GM21381 (cell line): ENCODE data around the gene MAN2B1.
"Not testable (repeated sequence)": the region's sequence is repeated elsewhere in the genome, so short reads cannot be mapped to it uniquely, and the experiment has no call there.

Experiments
- ATAC-seq: cut with Tn5 transposase; IDR thresholded peaks from one replicate; pipeline ENCODE4 v1.9.1; 2021; ENCODE audit warnings: mild to moderate bottlenecking, moderate library complexity; ENCODE audit not compliant: unreplicated experiment

MAN2B1 gene

DNA sequence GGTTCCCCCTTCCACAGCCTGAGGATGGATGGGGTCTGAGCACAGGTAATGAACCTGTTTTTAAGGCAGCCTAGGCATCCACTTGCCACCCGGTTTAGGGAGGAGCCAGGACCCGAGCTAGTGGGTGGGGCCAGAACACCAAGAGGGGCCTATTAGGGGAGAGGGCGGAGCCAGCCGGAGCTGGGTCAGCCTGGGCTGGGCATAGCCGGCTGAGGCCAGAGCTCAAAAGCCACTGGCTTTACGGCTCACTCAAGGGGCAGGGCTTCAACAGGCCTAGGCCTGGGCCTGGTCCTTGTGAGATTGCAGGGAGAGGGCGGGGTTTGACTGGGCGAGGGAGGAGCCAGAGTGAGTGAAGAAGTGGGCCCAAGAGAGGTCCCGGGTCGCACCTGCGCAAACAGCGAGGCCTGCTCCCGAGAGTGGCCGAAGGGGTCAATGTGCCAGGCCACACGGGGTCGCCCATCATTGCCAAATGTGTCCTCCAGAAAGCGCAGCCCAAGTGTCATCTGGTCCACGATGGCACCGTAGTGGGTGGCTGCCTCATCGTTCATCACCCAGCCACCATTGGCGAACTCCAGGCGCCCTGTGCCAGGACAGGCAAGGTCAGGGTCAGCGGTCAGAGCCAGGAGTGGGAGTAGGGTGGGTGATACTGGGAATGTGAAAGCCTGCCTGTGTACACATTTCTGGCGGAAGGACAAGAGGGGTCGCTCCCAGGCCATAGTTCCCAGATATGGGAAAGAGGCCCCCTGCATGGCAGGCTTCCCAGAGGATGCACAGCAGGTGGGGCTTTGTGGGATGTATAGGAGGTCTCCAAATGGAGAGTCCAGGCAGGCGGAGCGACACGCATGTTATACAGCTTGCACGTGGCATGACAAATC is 1.9 kb downstream of the MAN2B1 start:
- no peak for ATAC-seq

DNA sequence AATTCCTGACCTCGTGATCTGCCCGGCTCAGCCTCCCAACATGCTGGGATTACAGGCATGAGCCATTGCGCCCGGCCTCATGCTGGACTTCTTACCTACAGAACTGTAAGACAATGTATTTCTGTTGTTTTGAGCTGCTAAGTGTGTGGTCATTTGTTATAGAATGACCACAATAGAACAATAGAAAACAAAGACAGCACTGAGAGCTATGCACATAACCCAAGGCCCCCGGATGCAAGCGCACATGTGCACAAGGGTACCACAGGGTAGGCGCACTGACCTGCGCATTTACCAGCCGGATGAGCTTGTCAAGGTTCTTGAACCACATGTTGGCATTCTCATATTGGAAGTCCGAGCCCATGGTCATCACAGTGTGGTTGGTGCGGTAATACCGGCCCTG is 5.6 kb downstream of the MAN2B1 start:
- no peak for ATAC-seq

GRCh38 chr19:12657966-12658365 is 8.6 kb downstream of the MAN2B1 start:
- ATAC-seq = no peak

- ATAC-seq = no peak
Measured at GRCh38 chr19:12656899-12657571, 9.5 kb downstream of the MAN2B1 start.

- ATAC-seq = no peak
Measured at GRCh38 chr19:12655546-12655945, 11.0 kb downstream of the MAN2B1 start.

DNA sequence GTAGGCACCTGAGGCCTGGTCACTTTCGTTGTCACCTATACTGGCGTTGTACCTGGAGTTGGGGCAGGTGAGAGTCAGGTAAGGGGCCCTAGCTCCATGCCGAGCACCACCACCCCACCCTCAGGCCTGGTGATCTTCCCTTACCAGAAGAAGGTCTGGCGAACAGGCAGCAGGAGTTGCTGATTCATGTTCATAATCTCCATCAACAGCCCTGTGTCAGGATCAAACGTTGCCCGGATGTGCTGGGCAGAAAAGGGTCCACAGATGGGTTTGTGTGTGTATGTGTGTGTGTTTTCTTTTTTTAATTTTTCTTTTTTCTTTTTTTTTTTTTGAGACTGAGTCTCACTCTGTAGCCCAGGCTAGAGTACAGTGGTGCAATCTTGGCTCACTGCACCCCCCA is 14.3 kb downstream of the MAN2B1 start:
- ATAC-seq = no peak

DNA sequence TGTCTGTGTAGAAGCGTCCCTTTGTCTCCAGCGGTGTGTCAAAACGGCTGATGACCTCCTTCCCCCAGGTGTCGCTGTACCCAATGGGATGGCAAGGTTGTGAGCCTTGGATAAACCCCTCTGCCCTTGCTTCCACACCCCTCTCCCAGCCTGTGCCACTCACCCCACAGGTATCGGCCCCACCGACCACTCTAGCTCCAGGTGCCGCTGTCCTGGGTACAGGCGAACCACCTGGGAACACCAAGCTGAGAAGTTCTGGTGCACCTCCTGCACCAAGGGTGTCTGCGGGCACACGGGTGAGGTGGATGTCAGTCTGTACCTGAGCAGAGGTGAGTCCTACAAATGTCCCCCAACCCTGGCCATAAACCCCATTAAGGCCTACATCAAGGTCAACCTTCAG is 16.6 kb downstream of the MAN2B1 start:
- ATAC-seq = no peak

DNA sequence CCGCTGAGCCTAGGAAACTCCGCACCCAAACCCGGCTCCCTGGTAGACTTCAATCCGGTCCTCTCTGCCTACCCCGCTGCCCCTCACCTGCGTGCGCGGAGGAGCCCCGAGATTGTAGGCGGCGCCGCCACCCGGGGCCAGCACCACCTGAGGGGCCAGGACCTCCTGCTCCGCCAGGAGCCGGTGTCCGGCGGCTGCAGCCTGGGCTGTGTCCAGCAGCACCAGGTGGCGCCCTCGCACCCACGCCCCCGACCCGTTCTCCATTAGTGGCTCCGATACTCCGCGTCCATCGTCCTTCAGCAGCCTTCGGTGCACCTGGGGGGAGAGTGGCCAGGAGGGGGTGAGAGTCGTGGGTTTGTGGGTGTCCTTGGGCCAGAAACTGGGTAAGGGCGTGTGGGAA is 18.5 kb downstream of the MAN2B1 start:
- ATAC-seq = no peak

- no peak for ATAC-seq
Measured at GRCh38 chr19:12647490-12648071, 19.0 kb downstream of the MAN2B1 start.

DNA sequence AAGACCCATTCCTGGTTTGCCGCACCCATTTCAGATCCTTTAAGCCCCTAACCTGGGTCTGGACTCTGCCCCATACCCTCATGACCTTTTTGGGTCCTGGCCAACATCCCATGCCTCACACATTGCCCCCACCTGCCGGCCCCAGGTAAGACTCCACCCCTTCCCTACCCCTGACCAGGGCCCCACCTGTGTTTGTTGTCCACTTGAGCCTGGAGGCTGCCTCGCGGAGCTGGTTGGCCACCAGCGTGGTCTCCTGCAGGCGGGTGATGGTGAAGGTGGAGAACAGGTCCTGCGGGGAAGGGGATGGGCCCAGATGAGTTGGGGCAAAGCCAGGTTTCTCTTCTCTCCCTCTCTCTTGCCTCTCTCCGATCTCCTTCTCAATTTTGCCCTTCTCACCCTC is 19.5 kb downstream of the MAN2B1 start:
- no peak for ATAC-seq

GRCh38 chr19:12646551-12646950 is 20.0 kb downstream of the MAN2B1 start:
- ATAC-seq = no peak

DNA sequence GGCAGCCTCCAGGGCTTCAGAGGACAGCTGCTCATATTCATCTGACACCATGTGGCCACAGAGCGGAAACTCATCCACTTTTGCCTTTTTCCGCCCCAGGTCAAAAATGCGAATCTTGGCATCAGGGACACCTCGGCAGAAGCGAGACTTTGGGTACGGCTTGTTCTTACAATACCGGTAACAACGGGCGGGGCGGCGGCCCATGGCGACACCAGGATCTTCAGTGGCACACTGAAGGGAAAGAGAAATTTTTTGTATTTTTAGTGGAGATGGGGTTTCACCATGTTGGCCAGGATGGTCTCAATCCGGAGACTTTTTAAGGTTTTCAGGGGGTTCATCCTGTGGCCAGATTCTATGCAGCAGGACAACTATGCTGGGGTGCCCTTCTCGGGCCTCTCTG is 22.8 kb downstream of the MAN2B1 start:
- not testable (repeated sequence) for ATAC-seq

DNA sequence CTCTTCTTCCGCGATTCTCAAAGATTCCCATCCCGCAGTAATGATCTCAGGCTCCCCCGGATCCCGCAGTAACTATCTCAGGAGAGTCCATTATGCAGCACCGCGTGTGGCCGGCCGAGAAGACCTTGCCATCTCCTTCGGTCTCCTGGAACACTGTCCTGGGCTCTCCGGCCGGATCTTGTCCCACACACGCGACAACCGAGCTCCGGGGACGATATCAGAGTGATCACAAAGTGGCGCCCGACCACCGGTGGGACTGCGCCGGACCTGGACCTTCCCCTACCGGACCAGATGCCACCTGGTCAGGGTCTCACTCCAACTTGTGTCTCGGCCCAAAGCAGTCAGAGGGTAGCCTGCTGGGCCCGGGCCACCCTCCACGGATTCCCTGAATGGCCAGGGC is 24.0 kb downstream of the MAN2B1 start:
- no peak for ATAC-seq

- no peak for ATAC-seq
Measured at GRCh38 chr19:12641456-12641855, 25.1 kb downstream of the MAN2B1 start.

DNA sequence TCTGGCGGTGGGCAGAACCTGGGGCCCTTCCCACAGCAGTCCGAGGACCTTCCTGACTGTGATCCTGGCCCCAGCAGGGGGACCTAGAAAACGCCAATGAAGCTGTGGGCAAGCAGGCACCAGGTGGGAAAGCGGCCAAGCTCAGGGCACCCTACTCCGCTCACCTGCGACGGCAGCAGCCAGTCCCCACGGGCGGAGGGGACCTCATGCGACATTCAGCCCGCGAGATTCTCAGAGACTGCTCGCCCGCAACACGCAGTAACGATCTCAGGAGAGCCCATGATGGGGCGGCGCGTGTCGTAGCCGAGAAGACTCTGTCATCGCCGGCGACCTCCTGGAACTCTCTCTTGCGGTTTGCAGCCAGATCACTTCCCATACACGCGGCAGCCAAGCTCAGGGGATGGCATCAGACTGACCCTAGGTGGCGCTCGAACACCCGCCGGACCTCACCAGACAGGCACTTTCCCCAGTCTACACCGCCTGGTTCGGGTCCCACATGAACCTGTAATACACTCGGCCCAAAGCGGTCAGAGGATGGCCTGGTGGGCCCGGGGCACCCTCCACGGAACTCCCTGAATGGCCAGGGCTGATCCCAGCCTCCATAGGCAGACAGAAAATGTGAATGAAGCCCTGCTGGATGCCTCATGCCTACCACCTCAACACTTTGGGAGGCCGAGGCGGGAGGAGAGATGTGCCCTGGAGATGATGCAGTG is 26.5 kb downstream of the MAN2B1 start:
- no peak for ATAC-seq

DNA sequence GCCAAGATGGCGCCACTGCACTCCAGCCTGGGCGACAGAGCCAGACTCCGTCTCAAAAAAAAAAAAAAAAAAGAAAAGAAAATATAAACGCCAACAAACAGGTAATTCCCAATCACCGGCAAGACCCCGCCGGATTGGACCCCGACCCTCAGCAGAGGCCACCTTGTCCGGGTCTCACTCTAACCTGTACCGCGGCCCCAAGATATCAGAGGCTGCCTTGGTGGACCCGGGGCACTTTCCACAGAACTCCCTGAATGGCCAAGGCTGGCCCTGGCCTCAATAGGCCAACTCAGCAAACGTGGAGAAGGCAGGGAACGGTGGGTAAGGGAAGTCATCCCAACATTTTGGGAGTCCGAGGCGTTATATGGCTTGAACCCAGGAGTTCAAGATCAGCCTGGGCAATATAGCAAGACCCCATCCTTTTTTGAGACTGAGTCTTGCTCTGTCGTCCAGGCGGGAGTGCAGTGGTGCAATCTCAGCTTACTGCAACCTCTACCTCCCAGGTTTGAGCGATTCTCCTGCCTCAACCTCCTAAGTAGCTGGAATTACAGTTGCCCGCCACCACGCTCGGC is 27.8 kb downstream of the MAN2B1 start:
- no peak for ATAC-seq

DNA sequence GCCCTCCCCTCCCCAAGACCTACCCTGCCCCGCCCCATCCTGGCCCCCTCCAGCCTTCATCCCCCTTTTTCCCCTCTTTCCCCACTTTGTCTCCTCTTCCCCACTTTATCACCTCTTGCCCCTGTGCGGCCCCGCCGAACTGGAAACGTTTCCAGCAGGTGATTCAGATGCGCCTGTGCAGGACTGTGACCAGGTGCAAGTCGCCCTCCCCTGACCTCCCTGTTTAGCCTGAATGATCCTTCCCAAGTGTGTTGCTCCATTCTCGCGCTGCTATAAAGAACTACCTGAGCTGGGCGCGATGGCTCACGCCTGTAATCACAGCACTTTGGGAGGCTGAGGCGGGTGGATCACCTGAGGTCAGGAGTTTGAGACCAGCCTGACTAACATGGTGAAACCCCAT is 29.9 kb downstream of the MAN2B1 start:
- ATAC-seq = no peak

- no peak for ATAC-seq
Measured at GRCh38 chr19:12629215-12629614, 37.3 kb downstream of the MAN2B1 start.

- ATAC-seq = no peak
Measured at GRCh38 chr19:12628040-12629022, 38.2 kb downstream of the MAN2B1 start.

GRCh38 chr19:12626958-12627357 is 39.6 kb downstream of the MAN2B1 start:
- ATAC-seq = no peak
